Transverse colon (tissue), 4 donors: ENCODE results near the gene ITGAD.

Source experiments
- POLR2A ChIP-seq: fragments of 450-650 bp; IDR thresholded peaks from one replicate; pipeline ENCODE4 v1.6.1; 2016; ENCODE audit warnings: antibody characterized with exemption, mild to moderate bottlenecking, moderate library complexity
- POLR2AphosphoS5 ChIP-seq, 3 donors: sonication (generic); formaldehyde crosslinking; IDR thresholded peaks; one replicate each; pipeline ENCODE4 v1.6.1; 2016; ENCODE audit warnings: antibody characterized with exemption in 3 of 3
- TF ChIP-seq, protein P1 (sequence below), 5 experiments: fragments of 200-600 bp in 3 of 5; fragments of 450-650 bp in 2 of 5; sonication (generic) in 3 of 5; IDR thresholded peaks; 1 replicate in 2 of 5; 2 replicates in 3 of 5; pipeline ENCODE4 v1.5.1; 2016 to 2017; ENCODE audit warnings: antibody characterized with exemption in 5 of 5, inconsistent platforms in 3 of 5, mild to moderate bottlenecking in 2 of 5, moderate library complexity in 1 of 5

DNA sequence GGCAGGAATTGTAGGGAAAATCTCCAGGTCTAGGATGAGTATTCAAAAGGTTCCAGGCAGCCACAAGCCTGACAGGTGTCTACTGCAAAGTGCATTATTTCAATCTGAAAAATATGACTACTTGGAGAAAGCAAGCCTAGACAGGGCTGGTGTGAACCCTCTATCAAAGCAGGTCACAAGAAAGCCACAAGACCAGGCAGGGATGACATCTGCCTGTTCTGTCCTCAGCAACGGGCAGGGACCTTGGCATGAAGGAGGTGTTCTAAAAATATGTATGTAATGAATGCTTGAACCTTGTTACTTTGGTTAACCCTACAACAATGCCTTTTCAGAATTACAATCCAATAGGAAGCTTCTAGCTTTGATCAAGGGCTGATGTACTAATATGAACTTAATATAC lies 36.2 kb downstream of the ITGAD start:
- TF ChIP-seq, protein P1, sequence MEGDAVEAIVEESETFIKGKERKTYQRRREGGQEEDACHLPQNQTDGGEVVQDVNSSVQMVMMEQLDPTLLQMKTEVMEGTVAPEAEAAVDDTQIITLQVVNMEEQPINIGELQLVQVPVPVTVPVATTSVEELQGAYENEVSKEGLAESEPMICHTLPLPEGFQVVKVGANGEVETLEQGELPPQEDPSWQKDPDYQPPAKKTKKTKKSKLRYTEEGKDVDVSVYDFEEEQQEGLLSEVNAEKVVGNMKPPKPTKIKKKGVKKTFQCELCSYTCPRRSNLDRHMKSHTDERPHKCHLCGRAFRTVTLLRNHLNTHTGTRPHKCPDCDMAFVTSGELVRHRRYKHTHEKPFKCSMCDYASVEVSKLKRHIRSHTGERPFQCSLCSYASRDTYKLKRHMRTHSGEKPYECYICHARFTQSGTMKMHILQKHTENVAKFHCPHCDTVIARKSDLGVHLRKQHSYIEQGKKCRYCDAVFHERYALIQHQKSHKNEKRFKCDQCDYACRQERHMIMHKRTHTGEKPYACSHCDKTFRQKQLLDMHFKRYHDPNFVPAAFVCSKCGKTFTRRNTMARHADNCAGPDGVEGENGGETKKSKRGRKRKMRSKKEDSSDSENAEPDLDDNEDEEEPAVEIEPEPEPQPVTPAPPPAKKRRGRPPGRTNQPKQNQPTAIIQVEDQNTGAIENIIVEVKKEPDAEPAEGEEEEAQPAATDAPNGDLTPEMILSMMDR (IDR thresholded peaks at IDR 0.05): no peak
- TF ChIP-seq POLR2AphosphoS5 (IDR thresholded peaks at IDR 0.05) (no peak), POLR2A (no peak)
